HUDEP-2 (cell line): ENCODE measurements around the gene ZNF2.

ENCODE experiments used
- DNase-seq, 76 experiments: peaks; one replicate each; lab custom pipeline; 2025; ENCODE audit not compliant: unreplicated experiment in 76 of 76; lab: John Stamatoyannopoulos, UW

Gene ZNF2

GRCh38 chr2:95165371-95166064, at the start of gene ZNF2:
Gene ZNF2, plus strand, starts transcription at chr2:95165809. Its CDS starts 10,418 bp downstream, at chr2:95176227.
- DNase-seq = peak; percentile 45 to 95 (median 90)

DNA sequence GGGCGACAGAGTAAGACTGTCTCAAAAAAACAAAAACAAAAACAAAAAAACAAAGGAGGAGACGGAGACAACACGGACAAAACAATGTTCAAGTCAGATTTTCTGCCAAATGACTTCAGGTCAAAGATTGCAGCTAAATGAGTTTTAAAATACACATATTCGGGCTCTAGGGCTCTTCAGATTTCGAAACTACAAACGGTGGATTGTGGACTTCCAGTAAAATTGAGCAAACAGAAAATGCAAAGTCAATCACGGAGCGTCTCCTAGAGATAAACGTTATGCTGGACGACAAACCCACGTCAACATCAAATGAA, 44.6 kb upstream of the ZNF2 start:
- DNase-seq = no peak

GRCh38 chr2:95121407-95122196, 44.0 kb upstream of the ZNF2 start, which contains the start of gene MRPS5:
Gene MRPS5, minus strand, starts transcription at chr2:95121808. Its CDS starts 17 bp downstream, at chr2:95121791.
- DNase-seq = peak in 73 of 76 experiments; percentile 3 to 89 (median 70)

- no peak for DNase-seq
Observed at GRCh38 chr2:95122197-95122551, 43.4 kb upstream of the ZNF2 start.

GRCh38 chr2:95138702-95139101, 26.9 kb upstream of the ZNF2 start:
- DNase-seq = no peak

GRCh38 chr2:95143838-95144237, 21.8 kb upstream of the ZNF2 start:
- no peak for DNase-seq

DNA sequence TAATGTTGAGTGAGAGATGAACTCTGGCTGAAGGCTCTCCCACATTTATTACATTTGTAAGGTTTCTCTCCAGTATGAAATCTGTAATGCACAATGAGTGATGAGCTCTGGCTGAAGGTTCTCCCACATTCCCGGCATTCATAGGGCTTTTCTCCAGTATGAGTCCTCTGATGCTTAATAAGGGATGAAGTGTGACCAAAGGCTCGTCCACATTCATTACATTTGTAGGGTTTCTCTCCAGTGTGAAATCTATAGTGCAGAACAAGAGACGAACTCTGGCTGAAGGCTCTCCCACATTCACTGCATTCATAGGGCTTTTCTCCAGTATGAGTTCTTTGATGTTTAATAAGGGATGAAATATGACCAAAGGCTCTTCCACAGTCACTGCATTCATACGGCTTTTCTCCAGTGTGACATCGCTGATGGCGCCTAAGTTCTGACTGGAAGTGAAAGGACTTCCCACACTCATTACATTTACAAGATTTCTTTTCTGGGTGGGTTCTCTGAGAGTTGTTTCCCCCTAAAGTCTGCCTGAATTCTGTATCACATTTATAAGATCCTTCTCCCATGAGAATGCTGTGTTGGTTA, 16.1 kb upstream of the ZNF2 start:
- no peak for DNase-seq

DNA sequence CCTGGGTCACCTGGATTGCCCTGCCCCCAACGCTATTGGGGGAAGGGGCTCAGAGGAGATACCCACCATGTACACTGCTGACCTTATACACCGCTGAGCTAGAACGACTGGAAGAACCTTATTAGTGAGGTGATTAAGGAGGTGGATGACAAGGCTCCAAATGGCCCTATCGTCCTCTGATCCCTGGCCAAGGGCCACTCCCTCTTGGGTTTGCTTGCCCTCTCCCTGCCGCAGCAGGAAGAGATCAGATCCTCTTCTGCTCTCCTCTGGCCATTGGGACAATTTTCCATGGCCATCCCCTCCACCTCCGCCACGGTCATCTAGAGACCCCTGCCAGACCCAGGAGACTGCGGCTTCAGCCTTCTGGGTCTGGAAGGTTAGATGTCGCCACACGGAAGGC, 7.2 kb upstream of the ZNF2 start:
- DNase-seq = no peak

DNA sequence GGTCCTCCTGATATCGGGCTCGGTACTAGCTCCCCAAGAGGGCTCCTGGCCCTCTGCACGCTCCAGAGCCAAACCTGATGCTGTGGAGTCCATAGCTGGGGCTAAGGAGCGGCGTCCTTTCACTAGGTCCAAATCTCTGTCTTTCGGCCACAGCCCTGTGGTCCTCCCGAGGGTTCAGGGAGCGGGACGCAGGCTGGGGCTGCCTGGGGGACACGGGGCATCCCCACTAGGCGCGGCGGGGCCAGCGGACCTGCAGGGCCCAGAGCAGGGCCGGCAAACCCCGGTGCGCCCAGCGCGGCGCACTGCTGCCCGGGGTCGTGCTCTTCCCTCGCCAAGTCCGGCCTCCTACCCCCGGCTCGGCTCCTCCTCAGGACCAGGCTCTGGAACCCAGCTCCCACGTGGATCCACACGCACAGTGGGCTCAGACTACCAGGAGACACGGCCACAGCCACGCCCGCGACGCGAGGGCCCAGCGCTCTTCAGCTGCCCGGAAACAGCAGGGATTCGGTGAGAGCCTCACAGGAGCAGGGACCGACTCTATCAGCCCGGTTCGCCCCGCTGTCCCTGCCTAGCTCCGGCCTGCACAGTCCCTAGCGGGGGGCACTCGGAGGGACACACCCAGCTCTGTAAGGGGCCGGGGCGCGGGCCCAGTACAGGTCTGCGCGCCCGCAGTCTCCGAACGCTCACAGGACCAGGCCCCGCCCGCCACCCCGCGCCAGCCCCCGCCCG, 6.6 kb upstream of the ZNF2 start:
- peak in 25 of 76 experiments; percentile 1 to 42 (median 18) for DNase-seq

GRCh38 chr2:95159690-95160449, 5.7 kb upstream of the ZNF2 start, which contains the start of gene ZNF514:
Gene ZNF514, minus strand, starts transcription at chr2:95159848. Its CDS starts 6,595 bp downstream, at chr2:95153253.
- peak in 58 of 76 experiments; percentile 4 to 59 (median 36) for DNase-seq

GRCh38 chr2:95165030-95165370, 609 bp upstream of the ZNF2 start:
- DNase-seq = peak in 6 of 76 experiments; percentile 29 to 82 (median 34)

DNA sequence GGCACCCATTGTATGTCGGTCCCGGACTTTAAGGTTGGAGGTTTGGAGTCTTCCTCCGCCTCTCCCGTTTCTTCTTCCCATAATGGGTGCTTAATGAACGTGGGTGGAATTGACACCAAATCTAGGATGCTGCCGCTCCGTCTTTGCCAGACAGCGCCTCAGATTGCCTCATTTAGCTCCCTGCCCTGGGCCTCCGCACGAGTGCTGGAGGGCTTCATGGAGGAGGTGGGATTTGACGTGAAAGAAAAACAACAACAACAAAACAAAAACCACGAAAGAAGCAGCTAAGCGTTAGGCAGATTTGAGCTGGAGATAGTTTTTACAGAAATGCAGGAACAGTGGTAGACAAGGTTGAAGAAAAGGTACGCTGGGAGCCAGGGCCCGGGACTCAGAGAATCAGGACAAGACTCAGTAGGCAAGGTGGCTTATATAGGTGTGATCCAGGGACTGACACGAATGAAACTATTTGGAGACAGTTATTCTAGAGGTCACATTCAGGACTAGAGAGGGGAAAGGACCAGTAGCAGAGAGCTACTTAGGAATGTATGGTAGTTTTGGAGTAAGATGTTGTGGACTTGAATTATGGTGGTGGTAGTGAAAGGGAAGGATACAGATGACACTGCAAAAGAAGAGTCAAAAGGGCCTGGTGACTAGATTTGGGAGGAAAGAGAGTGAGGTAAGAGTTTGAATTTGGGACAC, 605 bp downstream of the ZNF2 start:
- no peak for DNase-seq

DNA sequence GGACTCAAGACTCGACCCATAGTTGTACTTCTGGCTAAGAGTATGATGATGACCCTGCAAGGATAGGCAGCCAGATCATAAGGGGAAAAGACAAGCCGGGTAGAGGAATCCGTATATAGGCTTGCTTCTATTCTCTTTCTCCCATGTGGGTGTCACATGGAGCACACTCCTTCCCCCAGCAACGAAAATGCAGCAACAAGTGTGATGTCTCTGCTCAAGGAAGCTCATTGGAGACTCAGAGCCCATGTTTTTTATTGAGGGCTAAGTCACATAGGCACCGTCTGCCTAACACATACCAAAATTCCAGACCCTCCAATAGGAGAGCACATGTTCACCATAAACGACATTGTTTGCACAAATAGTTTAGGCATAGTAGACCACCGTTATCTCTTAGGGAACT, 6.3 kb downstream of the ZNF2 start:
- DNase-seq = no peak

DNA sequence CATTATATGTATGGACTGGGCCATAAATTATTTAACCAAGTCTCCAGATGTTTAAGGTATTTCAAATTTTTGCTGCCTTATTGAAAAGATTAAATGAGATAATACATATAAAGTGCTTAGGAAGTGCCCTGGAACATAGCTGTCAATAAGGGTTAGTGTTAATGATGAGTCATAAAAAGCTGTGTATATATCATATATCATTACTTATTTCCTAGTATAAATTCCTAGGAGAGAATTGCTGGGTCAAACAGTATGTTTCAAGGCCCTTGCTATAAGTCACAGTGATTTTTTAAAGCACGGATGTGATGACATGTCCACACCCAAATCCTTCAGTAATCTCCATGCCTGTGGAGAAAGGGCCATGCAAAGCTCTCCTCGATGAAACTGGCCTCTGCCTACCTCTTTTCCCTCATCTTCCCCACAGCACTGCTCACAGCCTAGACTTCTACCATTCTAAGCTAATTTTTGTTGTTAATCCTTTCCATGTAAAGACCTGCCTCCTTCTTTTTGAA, 8.5 kb downstream of the ZNF2 start:
- no peak for DNase-seq

- no peak for DNase-seq
Observed at GRCh38 chr2:95179451-95179850, 13.8 kb downstream of the ZNF2 start.

GRCh38 chr2:95181774-95182173, 16.2 kb downstream of the ZNF2 start:
- DNase-seq = no peak

- DNase-seq = no peak
Observed at GRCh38 chr2:95185197-95185596, 19.6 kb downstream of the ZNF2 start.

- DNase-seq = no peak
Observed at GRCh38 chr2:95185973-95186372, 20.4 kb downstream of the ZNF2 start.

GRCh38 chr2:95192956-95193355, 27.3 kb downstream of the ZNF2 start:
- peak in 34 of 76 experiments; percentile 0 to 51 (median 18) for DNase-seq

DNA sequence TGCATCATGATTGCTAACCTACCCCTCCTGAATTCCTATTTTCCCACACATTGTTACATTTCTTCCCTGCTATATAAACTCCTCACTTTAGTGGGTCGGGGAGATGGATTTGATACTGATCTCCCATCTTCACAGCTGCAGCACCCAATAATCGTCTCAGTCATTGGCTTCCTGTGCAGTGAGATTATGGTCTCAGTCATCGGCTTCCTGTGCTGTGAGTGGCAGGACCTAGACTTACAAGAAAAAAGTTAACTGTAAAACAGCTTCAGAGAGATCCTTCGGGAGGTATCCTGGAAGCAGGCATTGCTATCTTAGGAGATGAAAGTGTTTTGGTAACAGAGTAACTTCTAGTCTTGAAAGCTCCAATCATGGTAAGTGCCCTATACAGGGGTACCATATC, 38.3 kb downstream of the ZNF2 start:
- no peak for DNase-seq
